Measurements from ENCODE around the gene CYGB.

- no peak for TF ChIP-seq EZH2 (conservative IDR thresholded peaks at IDR 0.05; ENCODE audit: low read depth, low read length)
- TF ChIP-seq NFKB2 (CRISPR knock-in tag; IDR thresholded peaks at IDR 0.05; ENCODE audit: borderline replicate concordance) = no peak
- 0 out of 2 replicates have a peak, but pooled peaks have one; percentile 14 for TF ChIP-seq PATZ1 (CRISPR knock-in tag; IDR thresholded peaks at IDR 0.05)
- TF ChIP-seq MYNN (CRISPR knock-in tag; IDR thresholded peaks at IDR 0.05; ENCODE audit: low read depth) = no peak
- no peak for TF ChIP-seq MED1 (CRISPR knock-in tag; IDR thresholded peaks at IDR 0.05)
- no peak for TF ChIP-seq PITX1 (CRISPR knock-in tag; IDR thresholded peaks at IDR 0.05)
Measured at GRCh38 chr17:76540381-76541300, 3.1 kb upstream of the CYGB start.
